ENCODE measurements around the gene TNIK. TPM values are rescaled to one million over a fixed set of nuclear protein-coding genes. Genes with fewer than 3 reads are reported as not detected.
"Not testable (repeated sequence)": the region's sequence is repeated elsewhere in the genome, so short reads cannot be mapped to it uniquely, and the experiment has no call there.

Gene TNIK
- total RNA-seq, 1 experiment from 2014 or later: 0.03 TPM

GRCh38 chr3:171452328-171452727 is 7.9 kb downstream of the TNIK start:
- in situ Hi-C loops (cut with HindIII; ENCODE audit: low sequenced_read_pairs): no loop called here
- no peak for DNase-seq (ENCODE audit: low spot score)

GRCh38 chr3:171451915-171452314 is 8.3 kb downstream of the TNIK start:
- in situ Hi-C loops (cut with HindIII; ENCODE audit: low sequenced_read_pairs): no loop called here
- no peak for DNase-seq (ENCODE audit: low spot score)

DNA sequence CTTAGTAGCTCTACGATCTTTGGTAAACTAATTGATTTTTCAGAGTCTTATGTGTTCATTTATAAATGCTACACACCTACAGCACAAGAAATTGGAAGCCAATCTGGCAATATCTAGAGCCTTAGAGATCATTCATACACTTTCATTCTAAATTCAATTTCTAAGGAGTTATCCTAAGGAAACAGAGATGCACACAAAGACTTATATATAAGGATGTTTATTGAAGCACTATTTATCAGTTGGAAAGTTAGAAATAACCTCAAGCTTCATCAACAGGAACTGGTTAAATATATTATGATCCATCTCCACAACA is 12.7 kb downstream of the TNIK start:
- DNase-seq (ENCODE audit: low spot score); in situ Hi-C loops (cut with HindIII; ENCODE audit: low sequenced_read_pairs): not testable (repeated sequence)

DNA sequence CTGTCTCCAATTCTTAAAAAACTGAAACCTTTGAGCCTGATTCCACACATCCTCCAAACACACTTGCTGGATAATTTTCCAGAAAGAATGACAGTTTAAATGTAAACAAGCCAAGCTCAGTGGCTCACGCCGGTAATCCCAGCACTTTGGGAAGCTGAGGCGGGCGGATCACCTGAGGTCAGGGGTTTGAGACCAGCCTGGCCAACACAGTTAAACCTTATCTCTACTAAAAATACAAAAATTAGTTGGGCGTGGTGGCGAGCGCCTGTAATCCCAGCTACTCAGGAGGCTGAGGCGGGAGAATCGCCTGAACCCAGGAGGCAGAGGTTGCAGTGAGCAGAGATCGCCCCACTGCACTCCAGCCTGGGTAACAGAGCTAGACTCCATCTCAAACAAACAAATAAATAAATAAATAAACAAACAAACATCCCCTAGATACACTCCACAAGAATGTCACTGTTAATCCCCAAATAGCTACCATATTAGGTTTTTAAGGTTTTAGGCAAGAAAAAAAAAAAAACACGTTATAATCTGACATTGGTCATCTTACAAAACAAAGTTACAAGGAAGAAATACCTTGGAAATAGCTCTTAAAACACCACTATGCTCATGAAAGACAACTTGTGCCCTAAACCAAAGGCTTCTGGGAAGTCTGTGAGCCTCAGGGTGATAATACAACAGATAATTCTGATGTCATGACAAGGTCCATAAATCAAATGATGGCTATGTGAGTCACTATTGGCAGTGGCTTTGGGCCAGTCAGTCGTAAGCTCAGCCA is 13.2 kb downstream of the TNIK start:
- no peak for DNase-seq (ENCODE audit: low spot score)

GRCh38 chr3:171446301-171446700 is 13.9 kb downstream of the TNIK start:
- in situ Hi-C loops (cut with HindIII; ENCODE audit: low sequenced_read_pairs): no loop called here
- DNase-seq (ENCODE audit: low spot score): no peak

More for the DNA sequence above, 13.2 kb downstream of the TNIK start:
- in situ Hi-C loops (cut with HindIII; ENCODE audit: low sequenced_read_pairs): no loop called here

DNA sequence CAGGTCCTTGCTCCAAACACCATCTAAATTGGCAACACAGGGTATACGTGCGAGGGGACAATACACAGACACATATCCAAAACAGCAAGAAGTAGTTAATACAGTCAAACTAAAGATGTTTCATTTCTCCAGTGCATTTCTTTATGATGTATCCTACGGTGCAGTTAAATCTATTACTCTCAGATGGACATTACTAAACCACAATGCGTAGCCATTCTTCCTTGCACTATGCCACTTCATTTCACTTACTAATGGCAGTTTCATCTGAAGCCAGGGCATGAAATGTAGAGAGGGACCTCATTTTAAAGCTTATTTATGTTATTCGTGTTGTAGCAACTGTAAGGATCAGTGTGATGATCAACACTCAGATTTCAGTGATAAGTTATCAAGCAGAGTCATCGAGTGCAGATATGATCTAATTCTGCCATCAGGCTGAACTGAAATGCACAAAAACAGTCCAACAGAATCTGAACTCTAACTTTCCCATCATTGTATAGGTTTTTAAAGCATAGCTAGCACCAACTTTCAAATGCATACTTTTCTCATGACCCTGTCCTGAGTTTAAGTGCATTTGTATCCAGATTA is 14.5 kb downstream of the TNIK start:
- DNase-seq (ENCODE audit: low spot score): no peak
- in situ Hi-C loops (cut with HindIII; ENCODE audit: low sequenced_read_pairs): no loop called here

- in situ Hi-C loops (cut with HindIII; ENCODE audit: low sequenced_read_pairs): no loop called here
Observed at GRCh38 chr3:171444001-171444690, 16.1 kb downstream of the TNIK start.

GRCh38 chr3:171443211-171443957 is 16.8 kb downstream of the TNIK start:
- in situ Hi-C loops (cut with HindIII; ENCODE audit: low sequenced_read_pairs): no loop called here
- no peak for DNase-seq (ENCODE audit: low spot score)

More at GRCh38 chr3:171444001-171444690, 16.1 kb downstream of the TNIK start:
- no peak for DNase-seq (ENCODE audit: low spot score)

DNA sequence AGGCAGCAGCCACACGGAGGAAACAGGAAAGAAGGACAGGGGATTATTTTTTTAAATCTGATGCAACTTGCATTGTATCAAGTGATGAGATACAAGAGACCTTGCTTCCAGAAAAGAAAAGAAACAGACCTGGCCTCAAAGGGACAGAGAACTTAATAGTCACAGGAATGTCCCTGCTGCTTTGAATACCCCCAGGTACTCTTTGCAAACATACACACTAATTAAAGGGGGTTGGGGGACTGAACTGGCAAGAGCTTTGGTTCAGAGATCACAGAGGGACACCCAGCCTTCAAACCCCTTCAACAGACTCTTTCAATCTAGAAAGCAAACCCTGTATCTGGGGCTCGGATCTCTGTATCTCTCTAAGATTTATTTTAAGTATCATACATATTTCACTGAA is 18.0 kb downstream of the TNIK start:
- no peak for DNase-seq (ENCODE audit: low spot score)
- in situ Hi-C loops (cut with HindIII; ENCODE audit: low sequenced_read_pairs): no loop called here

DNA sequence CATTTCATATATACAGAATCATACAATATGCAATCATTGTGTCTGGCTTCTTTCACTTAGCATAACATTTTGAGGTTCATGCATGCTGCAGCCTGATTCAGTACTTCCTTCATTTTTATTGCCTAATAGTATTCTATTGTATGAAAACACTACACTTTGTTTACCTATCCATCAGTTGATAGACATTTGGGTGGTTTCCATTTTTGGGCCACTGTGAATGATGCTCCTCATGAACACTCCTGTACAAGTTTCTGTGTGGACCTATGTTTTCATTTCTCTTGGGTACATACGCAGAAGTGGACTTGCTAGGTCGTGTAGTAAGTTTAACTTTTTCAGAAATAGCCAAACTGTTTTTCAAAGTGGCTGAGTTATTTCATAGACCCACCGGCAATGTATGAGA is 18.8 kb downstream of the TNIK start:
- in situ Hi-C loops (cut with HindIII; ENCODE audit: low sequenced_read_pairs): no loop called here
- no peak for DNase-seq (ENCODE audit: low spot score)

DNA sequence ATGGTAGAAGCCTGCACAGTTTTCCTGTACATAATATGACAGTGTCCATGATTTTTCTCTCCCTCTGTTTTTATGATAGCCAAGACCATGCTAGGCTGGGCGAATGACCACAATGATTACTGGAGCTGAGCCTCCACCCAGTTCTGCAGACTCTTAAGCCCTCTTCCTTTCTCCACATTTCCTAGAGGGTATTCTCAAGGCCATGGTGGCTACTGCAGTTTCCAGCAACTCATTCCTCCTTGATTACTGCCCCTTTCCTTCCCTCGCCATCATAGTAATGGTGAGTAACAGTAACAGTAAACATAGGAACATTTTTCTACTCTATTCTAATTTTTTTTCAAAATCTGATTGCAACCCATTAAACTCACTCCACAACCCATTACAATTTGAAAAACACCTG is 20.2 kb downstream of the TNIK start:
- no peak for DNase-seq (ENCODE audit: low spot score)
- in situ Hi-C loops (cut with HindIII; ENCODE audit: low sequenced_read_pairs): no loop called here

DNA sequence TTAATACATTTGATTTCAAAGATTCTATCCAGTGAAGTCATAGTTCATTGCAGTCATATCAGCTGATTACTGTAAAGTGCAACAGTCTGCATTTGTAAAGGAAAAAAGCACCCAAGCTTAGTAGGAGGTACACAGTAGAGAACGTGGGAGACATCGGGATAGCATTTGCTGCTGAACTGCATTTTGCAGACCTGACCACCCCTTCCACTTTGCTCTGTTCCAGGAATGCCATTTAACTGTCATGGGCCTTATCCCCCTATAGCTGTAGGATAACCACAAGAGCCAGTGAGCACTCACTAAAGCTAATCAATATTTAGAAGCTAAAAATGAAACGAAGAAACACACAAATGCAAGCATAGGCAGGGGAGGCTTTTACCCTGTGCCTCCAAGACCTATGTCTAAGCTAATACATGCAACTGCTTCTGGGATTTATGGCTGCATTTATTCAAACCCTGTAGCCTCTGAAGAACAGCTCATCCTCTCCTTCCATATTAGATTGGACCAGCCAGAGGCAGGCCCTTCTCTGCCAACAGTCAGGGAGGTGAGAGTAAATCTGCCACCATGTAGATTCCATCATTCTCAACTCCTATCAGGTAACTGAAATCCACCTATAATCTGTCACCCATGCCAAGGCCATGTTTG is 23.0 kb downstream of the TNIK start:
- no peak for DNase-seq (ENCODE audit: low spot score)
- in situ Hi-C loops (cut with HindIII; ENCODE audit: low sequenced_read_pairs): no loop called here

DNA sequence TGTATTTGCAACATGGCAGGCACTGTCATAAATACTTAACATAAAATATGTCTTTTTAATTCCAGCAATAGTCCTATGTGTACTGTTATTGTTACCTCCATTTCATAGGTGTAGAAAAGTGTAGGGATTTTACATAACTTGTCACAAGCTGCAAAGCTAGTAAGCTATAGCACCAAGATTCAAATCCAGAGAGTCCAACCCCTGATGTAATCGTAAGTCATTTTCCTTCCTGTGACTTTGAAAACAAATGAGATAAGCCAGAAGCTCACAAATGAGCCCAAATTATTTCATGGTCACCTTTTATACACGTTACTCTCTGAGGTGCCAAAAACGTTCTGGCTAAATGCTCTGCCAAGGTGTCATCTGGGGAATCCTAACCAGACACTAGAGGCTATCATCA is 23.8 kb downstream of the TNIK start:
- in situ Hi-C loops (cut with HindIII; ENCODE audit: low sequenced_read_pairs): no loop called here
- no peak for DNase-seq (ENCODE audit: low spot score)

- no peak for DNase-seq (ENCODE audit: low spot score)
- in situ Hi-C loops (cut with HindIII; ENCODE audit: low sequenced_read_pairs): no loop called here
Observed at GRCh38 chr3:171435757-171436156, 24.4 kb downstream of the TNIK start.

- DNase-seq (ENCODE audit: low spot score): no peak
- in situ Hi-C loops (cut with HindIII; ENCODE audit: low sequenced_read_pairs): no loop called here
Observed at GRCh38 chr3:171435143-171435542, 25.1 kb downstream of the TNIK start.

DNA sequence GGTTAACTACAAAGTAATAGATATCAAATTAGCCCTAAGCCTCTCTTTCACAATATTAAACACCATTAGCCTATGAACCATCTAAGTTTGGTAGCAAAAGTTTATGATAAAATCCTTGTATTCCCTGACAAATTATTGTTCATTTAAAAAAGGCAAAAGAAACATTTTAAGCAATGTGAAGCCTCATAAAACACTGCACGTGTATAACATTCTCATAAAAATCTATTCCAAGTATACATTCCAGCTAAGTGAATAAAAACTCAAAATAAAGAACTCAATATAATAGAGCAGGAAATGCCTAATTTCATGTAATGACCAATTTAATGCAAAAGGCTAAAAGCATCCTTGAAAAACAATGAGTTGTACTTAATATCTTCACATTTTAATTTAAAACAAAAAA is 27.7 kb downstream of the TNIK start:
- no peak for DNase-seq (ENCODE audit: low spot score)
- in situ Hi-C loops (cut with HindIII; ENCODE audit: low sequenced_read_pairs): no loop called here

DNA sequence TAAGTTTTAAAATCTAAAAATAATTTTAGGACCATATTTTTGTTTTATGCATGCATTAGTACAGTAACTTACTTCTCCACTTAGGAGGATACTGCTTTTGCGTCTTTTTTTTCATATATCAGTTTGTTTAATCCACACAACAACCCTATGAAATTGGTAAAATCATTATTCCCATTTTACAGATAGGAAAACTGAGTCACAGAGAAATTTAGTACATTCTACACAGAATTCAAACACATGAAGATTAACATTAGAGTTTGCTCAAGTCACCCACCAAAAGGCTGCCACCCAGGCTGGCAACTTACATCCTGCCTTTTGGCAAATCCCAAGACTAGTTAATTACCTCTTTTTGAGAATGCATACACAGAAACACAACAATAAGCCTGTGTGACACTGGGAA is 28.7 kb downstream of the TNIK start:
- DNase-seq (ENCODE audit: low spot score): no peak
- in situ Hi-C loops (cut with HindIII; ENCODE audit: low sequenced_read_pairs): no loop called here

GRCh38 chr3:171430530-171430929 is 29.7 kb downstream of the TNIK start:
- DNase-seq (ENCODE audit: low spot score): no peak
- in situ Hi-C loops (cut with HindIII; ENCODE audit: low sequenced_read_pairs): no loop called here

DNA sequence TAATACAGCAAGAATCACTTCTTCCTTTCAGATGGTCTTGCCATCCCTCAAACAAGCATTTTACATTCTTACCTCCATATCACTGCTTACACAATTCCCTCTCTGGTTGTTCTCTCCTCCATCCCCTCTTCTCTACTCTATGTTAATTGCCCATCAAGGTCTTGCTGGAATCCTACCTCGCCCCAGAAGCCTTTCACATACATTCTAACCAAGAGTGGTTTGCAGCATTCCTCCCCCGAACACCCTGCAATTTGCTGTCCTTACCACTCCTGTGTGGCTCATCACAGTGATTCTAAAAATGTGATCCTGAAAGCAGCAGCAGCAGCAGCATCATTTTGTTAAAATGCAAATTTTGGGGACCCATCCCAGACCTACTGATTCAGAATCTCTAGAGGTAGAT is 30.6 kb downstream of the TNIK start:
- DNase-seq (ENCODE audit: low spot score): no peak
- in situ Hi-C loops (cut with HindIII; ENCODE audit: low sequenced_read_pairs): no loop called here

DNA sequence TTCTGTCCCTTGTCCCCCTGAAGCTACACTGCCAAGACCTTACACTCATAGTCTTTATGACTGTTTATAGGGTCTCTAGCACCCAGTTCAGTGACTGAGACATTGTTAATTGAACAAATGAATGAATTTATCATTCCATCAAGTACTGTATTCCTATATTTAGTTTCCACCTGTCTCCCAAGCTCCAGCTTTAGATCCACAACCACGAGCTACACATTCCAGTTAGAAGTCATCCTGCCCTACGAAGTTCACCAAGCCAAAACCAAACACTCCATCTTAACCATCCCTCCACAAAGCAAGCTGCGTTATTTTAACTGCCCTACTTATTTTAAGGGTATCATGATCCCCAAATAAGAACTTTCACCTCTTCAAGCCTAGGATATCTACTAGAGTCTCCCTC is 31.3 kb downstream of the TNIK start:
- in situ Hi-C loops (cut with HindIII; ENCODE audit: low sequenced_read_pairs): no loop called here
- DNase-seq (ENCODE audit: low spot score): no peak

All from G401 (cell line).